ENCODE measurements around the gene WDR81. TPM values are rescaled to one million over a fixed set of nuclear protein-coding genes. Genes with fewer than 3 reads are reported as not detected.

WDR81 gene
- total RNA-seq, 2 experiments from 2014 or later, result 19.1 to 24.4 TPM

- no peaks in the 10 kb centered on the region for H3K36me3 ChIP-seq (ENCODE audit: insufficient read depth, low read length)
- no peak overlapping the region for H3K4me2 ChIP-seq (ENCODE audit: low read length)
- H3K79me2 ChIP-seq (ENCODE audit: insufficient read depth, low read depth, low read length), result no peaks in the 10 kb centered on the region
- ChIA-PET CTCF (ENCODE audit: unreplicated experiment) (no interaction called here), POLR2A (no interaction called here)
- intact Hi-C loops (cut with micrococcal nuclease; ENCODE audit: unreplicated experiment), result no loop called here
- no peaks in the 10 kb centered on the region for H3K9me3 ChIP-seq (ENCODE audit: low read length)
- H3K9me2 ChIP-seq (ENCODE audit: insufficient read depth, low read length), result no peaks in the 10 kb centered on the region
- no peak for TF ChIP-seq EZH2phosphoT487 (IDR thresholded peaks at IDR 0.05; ENCODE audit: borderline replicate concordance, low read depth, low read length)
- no peak for TF ChIP-seq CTCF (conservative IDR thresholded peaks at IDR 0.05; ENCODE audit: low read length)
- no peaks in the 10 kb centered on the region for H3K4me1 ChIP-seq (ENCODE audit: insufficient read depth, low read length, poor library complexity, severe bottlenecking)
- no peak overlapping the region for H2AFZ ChIP-seq (ENCODE audit: low read length)
- H3K27ac ChIP-seq (ENCODE audit: low read depth, low read length, poor library complexity, severe bottlenecking), result no peak overlapping the region
- no peak overlapping the region for H3K4me3 ChIP-seq (ENCODE audit: low read depth, low read length, poor library complexity, severe bottlenecking)
- DNase-seq (ENCODE audit: low spot score), result no peak
- no peaks in the 10 kb centered on the region for H4K20me1 ChIP-seq (ENCODE audit: insufficient read depth, low read length)
- BruUV-seq (replicated peaks), result no TSS peak
Measured at GRCh38 chr17:1709403-1709951, 15.0 kb upstream of the WDR81 start.

- Histone ChIP-seq H3K27ac (ENCODE audit: low read depth, low read length, poor library complexity, severe bottlenecking) (no peak within 1 kb of the TSS), H3K9me2 (ENCODE audit: insufficient read depth, low read length) (no peaks in the 10 kb centered on the region), H3K79me2 (ENCODE audit: insufficient read depth, low read depth, low read length) (no peaks in the 10 kb centered on the region), H3K36me3 (ENCODE audit: insufficient read depth, low read length) (no peaks in the 10 kb centered on the region), H4K20me1 (ENCODE audit: insufficient read depth, low read length) (no peaks in the 10 kb centered on the region), H3K4me1 (ENCODE audit: insufficient read depth, low read length, poor library complexity, severe bottlenecking) (peaks cover 3% of the 10 kb centered on the region), H3K4me3 (ENCODE audit: low read depth, low read length, poor library complexity, severe bottlenecking) (no peak within 1 kb of the TSS), H2AFZ (ENCODE audit: low read length) (no peak within 1 kb of the TSS), H3K4me2 (ENCODE audit: low read length) (no peak within 1 kb of the TSS), H3K9me3 (ENCODE audit: low read length) (no peaks in the 10 kb centered on the region)
- TF ChIP-seq EZH2phosphoT487 (IDR thresholded peaks at IDR 0.05; ENCODE audit: borderline replicate concordance, low read depth, low read length) (no peak), CTCF (conservative IDR thresholded peaks at IDR 0.05; ENCODE audit: low read length) (no peak)
- CTCF ChIA-PET (ENCODE audit: unreplicated experiment), result no interaction called here
- no peak for DNase-seq (ENCODE audit: low spot score)
- POLR2A ChIA-PET, result no interaction called here
- no TSS peak for BruUV-seq (replicated peaks)
- intact Hi-C loops (cut with micrococcal nuclease; ENCODE audit: unreplicated experiment), result loop anchor here (10.0 kb wide), 1 partner anchor 145 kb away; the partner anchor contains the start of gene PITPNA
Measured at GRCh38 chr17:1709971-1710806, 14.3 kb upstream of the WDR81 start, which contains the start of gene TLCD2. Gene TLCD2, minus strand, starts transcription at chr17:1710377. Its CDS starts 135 bp downstream, at chr17:1710242.

All from OCI-LY7 (cell line).